IPS-18c (cell line): ENCODE results near the gene CD248.
A peak's percentile ranks its signal among the peaks of the same experiment; 100 is the strongest.
"Not testable (repeated sequence)": the region's sequence is repeated elsewhere in the genome, so short reads cannot be mapped to it uniquely, and the experiment has no call there.

Experiments used
- H3K4me3 ChIP-seq: 2 replicates; pipeline ENCODE4 v1.7.0; 2013; ENCODE audit warnings: low read depth, mild to moderate bottlenecking, low read length, moderate library complexity; ENCODE audit not compliant: insufficient read depth
- H3K9me3 ChIP-seq: one replicate; pipeline ENCODE4 v1.6.1; 2013; ENCODE audit warnings: mild to moderate bottlenecking, low read length, moderate library complexity; ENCODE audit not compliant: control insufficient read depth, insufficient read depth

CD248 gene

GRCh38 chr11:66316849-66317251 lies at the start of gene CD248:
TSS of gene CD248 (minus strand) at chr11:66317044. CDS start at chr11:66317027, 17 bp downstream.
- Histone ChIP-seq H3K9me3 (no peaks in the 10 kb centered on the region), H3K4me3 (no peak within 1 kb of the TSS)

- Histone ChIP-seq H3K4me3 (no peak overlapping the region), H3K9me3 (no peaks in the 10 kb centered on the region)
These were observed 49.1 kb upstream of the CD248 start for GRCh38 chr11:66365711-66366619.

GRCh38 chr11:66365166-66365565 lies 48.3 kb upstream of the CD248 start:
- Histone ChIP-seq H3K9me3 (no peaks in the 10 kb centered on the region), H3K4me3 (no peak overlapping the region)

- Histone ChIP-seq H3K4me3 (no peak overlapping the region), H3K9me3 (no peaks in the 10 kb centered on the region)
These were observed 47.1 kb upstream of the CD248 start for GRCh38 chr11:66363805-66364535.

- Histone ChIP-seq H3K4me3 (no peak overlapping the region), H3K9me3 (no peaks in the 10 kb centered on the region)
These were observed 46.4 kb upstream of the CD248 start for GRCh38 chr11:66363187-66363601.

- no peak overlapping the region for H3K4me3 ChIP-seq
- no peaks in the 10 kb centered on the region for H3K9me3 ChIP-seq
These were observed 45.8 kb upstream of the CD248 start for GRCh38 chr11:66362481-66363147.

- no peaks in the 10 kb centered on the region for H3K9me3 ChIP-seq
- H3K4me3 ChIP-seq: no peak overlapping the region
These were observed 44.7 kb upstream of the CD248 start for GRCh38 chr11:66361502-66361941.

GRCh38 chr11:66360406-66361073 lies 43.7 kb upstream of the CD248 start:
- Histone ChIP-seq H3K4me3 (no peak overlapping the region), H3K9me3 (no peaks in the 10 kb centered on the region)

- no peaks in the 10 kb centered on the region for H3K9me3 ChIP-seq
- H3K4me3 ChIP-seq: no peak overlapping the region
These were observed 42.8 kb upstream of the CD248 start for GRCh38 chr11:66359662-66360087.

- not testable (repeated sequence) for H3K9me3 ChIP-seq, H3K4me3 ChIP-seq
These were observed 33.9 kb upstream of the CD248 start for GRCh38 chr11:66350560-66351235.

- Histone ChIP-seq H3K4me3 (no peak overlapping the region), H3K9me3 (no peaks in the 10 kb centered on the region)
These were observed 32.2 kb upstream of the CD248 start for GRCh38 chr11:66349084-66349386.

GRCh38 chr11:66347425-66348276 lies 30.8 kb upstream of the CD248 start, which contains the start of gene B4GAT1:
TSS of gene B4GAT1 (minus strand) at chr11:66347629. CDS start at chr11:66347545, 84 bp downstream.
- H3K9me3 ChIP-seq: no peaks in the 10 kb centered on the region
- H3K4me3 ChIP-seq: peak within 1 kb of the TSS; percentile 83

- Histone ChIP-seq H3K4me3 (peak overlapping the region; percentile 83), H3K9me3 (no peaks in the 10 kb centered on the region)
These were observed 29.9 kb upstream of the CD248 start for GRCh38 chr11:66346476-66347424.

- Histone ChIP-seq H3K9me3 (no peaks in the 10 kb centered on the region), H3K4me3 (peak overlapping the region; percentile 99)
These were observed 28.4 kb upstream of the CD248 start for GRCh38 chr11:66345316-66345649.
